GM18520 (cell line): ENCODE data around the gene CACNA1D.

Experiments used
- ATAC-seq: cut with Tn5 transposase; IDR thresholded peaks from one replicate; pipeline ENCODE4 v1.9.1; 2021; ENCODE audit not compliant: unreplicated experiment

The CACNA1D gene

GRCh38 chr3:53495146-53495519 lies 722 bp downstream of the CACNA1D start:
- no peak for ATAC-seq

GRCh38 chr3:53495520-53496391 lies 1.3 kb downstream of the CACNA1D start:
- ATAC-seq, result no peak

GRCh38 chr3:53496392-53496670 lies 1.9 kb downstream of the CACNA1D start:
- no peak for ATAC-seq

DNA sequence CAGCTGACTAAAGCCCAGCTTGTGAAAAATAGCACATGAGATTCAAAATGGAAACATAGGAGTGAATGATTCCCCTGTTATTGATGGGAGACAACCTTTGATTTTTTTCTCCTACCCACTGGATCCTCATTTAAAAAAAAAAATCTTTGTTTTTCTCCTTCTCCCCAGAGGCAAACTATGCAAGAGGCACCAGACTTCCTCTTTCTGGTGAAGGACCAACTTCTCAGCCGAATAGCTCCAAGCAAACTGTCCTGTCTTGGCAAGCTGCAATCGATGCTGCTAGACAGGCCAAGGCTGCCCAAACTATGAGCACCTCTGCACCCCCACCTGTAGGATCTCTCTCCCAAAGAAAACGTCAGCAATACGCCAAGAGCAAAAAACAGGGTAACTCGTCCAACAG lies 2.6 kb downstream of the CACNA1D start:
- no peak for ATAC-seq

DNA sequence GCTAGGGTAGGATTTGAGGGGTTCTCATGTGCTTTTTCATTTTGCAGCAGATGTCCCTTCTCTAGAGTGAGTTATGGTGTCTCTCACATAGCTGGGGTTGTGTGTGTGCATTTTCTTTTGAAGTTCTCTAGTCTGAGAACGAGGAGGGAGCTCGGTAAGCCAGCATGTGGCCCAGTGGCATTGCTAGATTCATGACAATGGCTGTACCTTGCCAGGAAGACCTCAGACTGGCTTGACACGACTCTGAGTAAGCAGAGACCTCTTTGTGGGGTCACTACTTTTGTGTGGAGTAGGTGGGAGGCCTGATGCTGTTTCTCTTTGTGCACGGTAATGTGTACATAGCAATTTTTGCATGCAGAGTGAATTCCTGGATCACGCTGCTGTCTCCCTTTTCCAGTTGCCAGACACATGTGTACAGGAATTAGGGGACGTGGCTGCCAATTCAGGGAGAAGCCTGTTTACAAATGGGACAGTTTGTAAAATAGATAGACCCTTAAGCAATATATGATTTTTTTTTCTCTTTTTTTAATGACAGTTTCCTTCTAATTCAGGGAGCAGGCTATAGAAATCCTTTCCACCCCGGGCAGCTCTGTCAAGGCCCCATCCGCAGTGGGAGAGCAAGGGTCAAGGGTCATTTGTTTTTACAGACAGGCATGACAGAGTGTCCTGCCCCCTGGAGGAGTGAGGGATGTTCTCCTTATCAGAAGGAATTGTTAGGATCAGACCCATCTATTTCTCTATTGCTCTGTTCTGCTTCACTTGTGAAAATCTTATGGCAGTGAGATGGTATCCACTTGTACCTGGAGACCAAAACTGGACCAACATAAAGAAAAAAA lies 4.6 kb downstream of the CACNA1D start:
- ATAC-seq, result no peak

DNA sequence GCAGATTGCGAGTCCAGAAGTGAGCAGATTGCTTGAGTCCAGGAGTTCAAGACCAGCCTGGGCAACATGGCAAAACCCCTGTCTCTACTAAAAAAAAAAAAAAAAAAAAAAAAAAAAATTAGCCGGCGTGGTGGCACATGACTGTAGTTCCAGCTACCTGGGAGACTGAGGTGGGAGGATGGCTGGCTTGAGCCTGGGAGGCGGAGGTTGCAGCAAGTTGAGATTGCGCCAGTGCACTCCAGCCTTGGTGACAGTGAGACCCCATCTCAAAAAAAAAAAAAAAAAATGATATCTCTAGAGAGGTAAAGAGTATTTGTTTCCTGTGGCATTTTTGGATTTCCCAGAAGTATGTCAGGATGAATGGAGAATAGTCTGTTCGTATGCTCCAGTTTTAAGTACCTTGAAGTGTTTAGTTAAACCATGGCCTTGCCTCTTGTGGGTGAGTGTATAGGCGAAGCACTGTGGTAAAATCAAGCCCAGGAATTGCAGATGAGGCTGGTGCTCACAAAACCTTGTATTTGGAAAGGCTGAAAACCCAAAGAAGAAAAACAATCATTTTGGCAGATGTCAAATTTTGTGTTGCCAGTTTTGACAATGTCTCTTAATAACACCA lies 5.9 kb downstream of the CACNA1D start:
- ATAC-seq, result no peak

GRCh38 chr3:53501178-53501577 lies 6.8 kb downstream of the CACNA1D start:
- ATAC-seq, result no peak

GRCh38 chr3:53502737-53503136 lies 8.3 kb downstream of the CACNA1D start:
- no peak for ATAC-seq

GRCh38 chr3:53503195-53503594 lies 8.8 kb downstream of the CACNA1D start:
- ATAC-seq, result no peak

- ATAC-seq, result no peak
Observed at GRCh38 chr3:53506110-53506762, 11.8 kb downstream of the CACNA1D start.

DNA sequence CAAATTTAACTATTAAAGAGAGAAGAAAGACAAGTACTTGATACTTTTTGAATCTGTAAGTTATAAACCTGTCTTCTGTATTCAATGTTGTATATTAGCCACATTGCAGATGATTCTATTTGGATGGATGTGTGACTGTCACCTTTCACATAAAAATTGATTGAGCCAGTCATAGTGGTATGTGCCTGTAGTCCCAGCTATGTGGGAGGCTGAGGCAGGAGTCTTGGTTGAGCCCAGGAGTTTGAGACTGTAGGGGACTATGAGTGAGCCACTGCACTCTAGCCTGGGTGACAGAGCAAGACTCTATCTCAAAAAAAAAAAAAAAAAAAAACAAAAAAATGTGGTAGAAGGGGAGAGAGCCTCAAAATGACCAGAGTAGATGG lies 12.3 kb downstream of the CACNA1D start:
- ATAC-seq, result no peak

- no peak for ATAC-seq
Observed at GRCh38 chr3:53509494-53509893, 15.1 kb downstream of the CACNA1D start.

DNA sequence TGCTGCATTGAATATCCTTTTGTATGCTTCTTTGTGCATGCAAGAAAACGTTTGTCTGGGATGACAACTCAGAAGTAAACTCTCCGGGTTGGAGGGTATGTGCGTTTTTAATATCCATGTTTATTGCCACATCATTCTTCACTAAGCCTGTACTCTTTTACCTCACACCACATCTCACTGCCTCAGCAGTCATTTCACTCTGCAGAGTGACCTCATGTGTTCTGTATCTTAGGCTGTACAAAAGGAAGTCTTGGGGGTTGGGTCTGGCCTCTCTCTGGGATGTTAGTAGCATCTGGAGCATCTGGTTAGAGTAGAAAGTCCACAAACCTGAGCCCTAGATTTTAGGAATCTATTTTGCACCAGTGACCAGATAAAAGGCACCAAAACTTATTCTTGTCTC lies 16.1 kb downstream of the CACNA1D start:
- no peak for ATAC-seq

GRCh38 chr3:53511246-53511645 lies 16.8 kb downstream of the CACNA1D start:
- no peak for ATAC-seq

GRCh38 chr3:53513556-53514190 lies 19.3 kb downstream of the CACNA1D start:
- ATAC-seq, result no peak

DNA sequence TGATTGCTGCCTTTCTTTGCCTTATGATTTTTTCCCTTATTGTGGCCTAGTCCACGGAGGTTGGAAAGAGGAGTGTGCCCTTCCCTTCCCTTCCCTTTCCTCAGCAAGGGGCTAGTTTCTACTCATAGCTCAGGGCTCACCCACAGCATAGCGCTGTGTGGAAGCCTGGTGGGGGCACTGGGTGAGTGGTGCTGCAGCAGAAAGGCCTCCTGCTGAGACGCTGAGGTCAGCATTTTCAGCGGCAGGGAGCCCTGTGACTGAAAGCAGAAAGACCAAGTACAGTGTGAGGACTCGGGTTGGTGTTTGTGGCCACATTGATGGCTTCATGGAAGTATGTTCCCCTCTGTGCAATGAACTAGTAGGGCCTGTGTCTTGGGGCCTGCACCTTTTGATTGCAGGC lies 21.9 kb downstream of the CACNA1D start:
- ATAC-seq, result no peak

GRCh38 chr3:53518495-53518981 lies 24.1 kb downstream of the CACNA1D start:
- no peak for ATAC-seq

DNA sequence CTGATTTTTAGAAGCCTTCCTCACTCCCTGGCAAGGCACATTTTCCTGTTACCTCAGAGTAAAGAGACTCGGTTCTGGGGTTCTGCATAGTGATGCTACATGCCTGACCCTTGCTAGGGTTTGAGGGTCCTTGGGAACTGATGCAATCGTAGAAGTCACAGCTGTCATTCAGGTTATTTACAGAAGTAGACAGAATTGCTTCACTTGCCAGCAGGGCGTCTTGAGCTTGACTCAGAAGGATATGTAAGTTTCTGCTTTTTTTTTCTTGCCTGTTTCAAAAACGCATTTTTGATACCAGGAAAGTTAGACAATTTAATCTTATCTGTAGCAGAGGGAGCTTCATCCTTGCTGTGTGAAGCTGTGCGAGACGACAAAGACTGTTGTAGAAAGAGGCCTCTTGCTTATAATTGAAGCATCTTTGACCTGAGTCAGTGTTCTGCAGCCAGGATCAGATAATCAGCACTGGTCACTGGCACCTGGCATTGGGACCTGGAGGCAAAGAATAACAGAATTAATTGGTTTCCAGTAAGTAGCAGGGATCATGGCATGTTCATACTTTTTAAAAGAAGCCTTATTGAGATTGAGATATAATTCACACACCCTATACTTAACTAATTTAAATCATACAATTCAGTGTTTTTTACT lies 24.8 kb downstream of the CACNA1D start:
- no peak for ATAC-seq

DNA sequence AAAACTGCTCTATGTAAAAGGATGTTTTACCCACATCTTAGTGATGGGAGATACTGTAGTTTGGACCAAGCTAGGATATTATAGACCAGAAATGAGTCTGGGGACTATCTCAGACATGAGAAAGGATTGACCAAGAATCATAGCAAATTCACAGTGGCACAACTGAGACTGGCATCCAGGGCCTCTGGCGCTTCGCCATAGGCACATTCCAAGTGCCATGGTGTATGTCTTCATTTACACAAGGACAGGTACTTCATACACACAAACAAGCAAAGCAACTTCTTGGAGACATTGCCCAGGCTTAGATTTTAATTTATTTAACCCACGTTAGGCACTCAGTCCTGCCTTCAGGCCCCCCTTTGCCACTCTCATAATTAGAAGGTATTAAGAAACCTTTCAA lies 28.9 kb downstream of the CACNA1D start:
- ATAC-seq, result no peak

DNA sequence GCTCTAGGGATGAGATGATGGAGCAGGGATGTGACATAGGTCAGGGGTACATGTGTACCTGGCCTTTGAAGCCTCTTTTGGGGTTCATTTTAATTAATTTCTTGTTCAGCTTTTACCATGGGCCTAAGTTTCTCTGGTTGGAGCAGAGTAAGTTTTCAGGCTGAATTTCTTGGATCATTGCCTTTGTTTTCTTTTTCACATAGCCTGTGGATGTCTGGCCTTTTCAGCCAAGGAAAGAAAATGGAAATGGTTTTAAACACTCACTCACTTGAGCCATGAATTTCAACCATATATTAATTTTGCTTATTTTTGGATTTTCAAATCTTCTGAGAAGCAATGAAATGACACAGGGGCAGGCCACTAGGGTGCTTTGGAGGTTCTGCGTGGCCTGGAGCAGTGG lies 30.2 kb downstream of the CACNA1D start:
- ATAC-seq, result no peak
